Breast epithelium (tissue), 4 donors: ENCODE measurements around the gene IGFN1. TPM values are rescaled to one million over a fixed set of nuclear protein-coding genes. Genes with fewer than 3 reads are reported as not detected.

ENCODE experiments used
- DNase-seq, 2 donors: peaks; one replicate each; pipeline ENCODE4 v3.0.0-alpha.2; 2019; ENCODE audit warnings: low spot score in 2 of 2
- H3K27ac ChIP-seq, 2 donors: fragments of 200-600 bp; sonication (generic) in 1 of 2; one replicate each; pipeline ENCODE4 v1.5.1; 2016 to 2019; ENCODE audit warnings: mild to moderate bottlenecking in 1 of 2
- H3K27me3 ChIP-seq, 2 donors: fragments of 200-600 bp; sonication (generic) in 1 of 2; one replicate each; pipeline versions ENCODE4 v1.5.1 to v1.6.0; 2017 to 2019; ENCODE audit warnings: control low read depth in 1 of 2, mild to moderate bottlenecking in 1 of 2
- H3K36me3 ChIP-seq: fragments of 200-600 bp; one replicate; pipeline ENCODE4 v1.5.1; 2019
- H3K4me1 ChIP-seq, 2 donors: fragments of 200-600 bp; sonication (generic); one replicate each; pipeline ENCODE4 v1.5.1; 2016 to 2019; ENCODE audit warnings: control low read depth in 1 of 2
- H3K4me3 ChIP-seq, 3 donors: fragments of 200-600 bp; sonication (generic); 1 replicate in 2 of 3; 2 replicates in 1 of 3; pipeline ENCODE4 v1.5.1; 2016 to 2019; ENCODE audit warnings: mild to moderate bottlenecking in 3 of 3, moderate library complexity in 2 of 3
- H3K9me3 ChIP-seq, 2 donors: fragments of 200-600 bp; sonication (generic) in 1 of 2; one replicate each; pipeline ENCODE4 v1.5.1; 2016 to 2019; ENCODE audit warnings: control low read depth in 1 of 2
- CTCF ChIP-seq, 3 donors: fragments of 450-650 bp; IDR thresholded peaks; one replicate each; pipeline ENCODE4 v1.5.1; 2016 to 2017; ENCODE audit warnings: antibody characterized with exemption in 3 of 3, mild to moderate bottlenecking in 3 of 3, moderate library complexity in 3 of 3
- POLR2A ChIP-seq: fragments of 450-650 bp; IDR thresholded peaks from one replicate; pipeline ENCODE4 v1.6.1; 2016; ENCODE audit warnings: antibody characterized with exemption, mild to moderate bottlenecking, moderate library complexity
- POLR2AphosphoS5 ChIP-seq, 3 donors: sonication (generic); formaldehyde crosslinking; IDR thresholded peaks; one replicate each; pipeline ENCODE4 v1.6.1; 2017; ENCODE audit warnings: antibody characterized with exemption in 3 of 3
- intact Hi-C: fragments of 100-400 bp; cut with DNase I; formaldehyde crosslinking; loops from one replicate; pipeline ENCODE4 v1.15.1; 2023; ENCODE audit warnings: low total_unique reads
- total RNA-seq, 3 donors: library from RNA; depleted of rRNA; stranded (reverse); fragments of >200 nt; gene quantifications; one replicate each; pipeline ENCODE4 v1.1.0, GENCODE V29; 2016

Gene IGFN1
- total RNA-seq, 3 donors from 2014 or later = 0.33 to 1.3 (median 0.59) TPM

- intact Hi-C loops = no loop called here
- no peak for DNase-seq
These were observed 15.6 kb downstream of the IGFN1 start for GRCh38 chr1:201206176-201206575.

GRCh38 chr1:201207046-201207445, 16.4 kb downstream of the IGFN1 start:
- no peak for DNase-seq
- intact Hi-C loops = no loop called here
- H3K4me1 ChIP-seq = no peaks in the 10 kb centered on the region
- H3K36me3 ChIP-seq = no peaks in the 10 kb centered on the region
- H3K27me3 ChIP-seq = no peaks in the 10 kb centered on the region
- H3K9me3 ChIP-seq = no peaks in the 10 kb centered on the region
- no peak overlapping the region for H3K4me3 ChIP-seq
- no peak for TF ChIP-seq POLR2AphosphoS5 (IDR thresholded peaks at IDR 0.05)
- no peak for TF ChIP-seq POLR2A
- TF ChIP-seq CTCF (IDR thresholded peaks at IDR 0.05) = no peak
- no peak overlapping the region for H3K27ac ChIP-seq

More at GRCh38 chr1:201206176-201206575, 15.6 kb downstream of the IGFN1 start:
- TF ChIP-seq POLR2AphosphoS5 (IDR thresholded peaks at IDR 0.05) (no peak), POLR2A (no peak), CTCF (IDR thresholded peaks at IDR 0.05) (no peak)
- H3K4me1 ChIP-seq = no peaks in the 10 kb centered on the region
- H3K9me3 ChIP-seq = no peaks in the 10 kb centered on the region
- no peak overlapping the region for H3K4me3 ChIP-seq
- H3K27me3 ChIP-seq = no peaks in the 10 kb centered on the region
- no peak overlapping the region for H3K27ac ChIP-seq
- no peaks in the 10 kb centered on the region for H3K36me3 ChIP-seq

- H3K27me3 ChIP-seq = no peaks in the 10 kb centered on the region
- no peaks in the 10 kb centered on the region for H3K36me3 ChIP-seq
- H3K27ac ChIP-seq = no peak overlapping the region
- intact Hi-C loops = no loop called here
- H3K4me3 ChIP-seq = no peak overlapping the region
- no peaks in the 10 kb centered on the region for H3K4me1 ChIP-seq
- no peak for DNase-seq
- TF ChIP-seq POLR2AphosphoS5 (IDR thresholded peaks at IDR 0.05) (no peak), POLR2A (no peak), CTCF (IDR thresholded peaks at IDR 0.05) (no peak)
- H3K9me3 ChIP-seq = no peaks in the 10 kb centered on the region
These were observed 17.6 kb downstream of the IGFN1 start for GRCh38 chr1:201208236-201208635.

- Histone ChIP-seq H3K27ac (no peak overlapping the region), H3K4me3 (no peak overlapping the region), H3K4me1 (no peaks in the 10 kb centered on the region), H3K9me3 (no peaks in the 10 kb centered on the region), H3K27me3 (no peaks in the 10 kb centered on the region), H3K36me3 (no peaks in the 10 kb centered on the region)
- TF ChIP-seq POLR2A = no peak
- TF ChIP-seq CTCF (IDR thresholded peaks at IDR 0.05) = no peak
- no peak for TF ChIP-seq POLR2AphosphoS5 (IDR thresholded peaks at IDR 0.05)
- DNase-seq = no peak
- intact Hi-C loops = no loop called here
These were observed 21.4 kb downstream of the IGFN1 start for GRCh38 chr1:201212056-201212455.

- intact Hi-C loops = no loop called here
- Histone ChIP-seq H3K4me1 (no peaks in the 10 kb centered on the region), H3K27me3 (no peaks in the 10 kb centered on the region), H3K36me3 (no peaks in the 10 kb centered on the region), H3K4me3 (no peak overlapping the region), H3K9me3 (no peaks in the 10 kb centered on the region), H3K27ac (no peak overlapping the region)
- TF ChIP-seq CTCF (IDR thresholded peaks at IDR 0.05) (no peak), POLR2AphosphoS5 (IDR thresholded peaks at IDR 0.05) (no peak), POLR2A (no peak)
- no peak for DNase-seq
These were observed 21.9 kb downstream of the IGFN1 start for GRCh38 chr1:201212461-201213055.
